Stimulated activated CD4-positive, alpha-beta T cell treated with anti-CD3 and anti-CD28 coated beads, Interleukin-1b, Interleukin-23, amount 100 ng/mL, for 1 hour (primary cell): ENCODE data around the gene SFTPA2.
"Not testable (repeated sequence)": the region's sequence is repeated elsewhere in the genome, so short reads cannot be mapped to it uniquely, and the experiment has no call there.

Experiments
- DNase-seq, 2 donors: peaks; one replicate each; pipeline ENCODE4 v3.0.0-alpha.2; 2020; ENCODE audit warnings: low read depth in 2 of 2

SFTPA2 gene

DNA sequence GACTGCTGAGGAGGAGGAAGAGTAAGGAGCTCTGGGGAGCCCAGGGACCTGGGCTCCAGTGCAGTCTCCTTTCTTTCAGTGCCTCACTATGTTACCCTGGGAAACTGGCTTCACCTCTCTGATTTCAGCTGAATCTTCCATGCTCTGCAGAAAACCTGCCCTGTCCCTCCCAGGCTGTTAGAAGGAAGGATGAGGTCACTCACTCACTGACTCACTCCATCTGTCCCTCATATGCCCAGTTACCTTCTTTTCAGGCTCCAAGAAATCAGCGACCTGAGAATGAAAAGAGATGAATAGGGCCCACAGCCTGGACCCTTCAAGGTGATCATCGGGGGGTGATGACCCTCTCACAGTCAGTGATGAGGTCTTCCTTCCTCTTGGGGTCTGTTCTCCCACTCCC lies 481 bp downstream of the SFTPA2 start:
- no peak for DNase-seq

- DNase-seq = not testable (repeated sequence)
Measured at GRCh38 chr10:79556961-79557360, 3.2 kb downstream of the SFTPA2 start.

GRCh38 chr10:79555354-79556309 lies 4.6 kb downstream of the SFTPA2 start:
- no peak for DNase-seq

- DNase-seq = no peak
Measured at GRCh38 chr10:79552143-79552542, 8.1 kb downstream of the SFTPA2 start.

GRCh38 chr10:79547973-79548372 lies 12.2 kb downstream of the SFTPA2 start:
- no peak for DNase-seq

DNA sequence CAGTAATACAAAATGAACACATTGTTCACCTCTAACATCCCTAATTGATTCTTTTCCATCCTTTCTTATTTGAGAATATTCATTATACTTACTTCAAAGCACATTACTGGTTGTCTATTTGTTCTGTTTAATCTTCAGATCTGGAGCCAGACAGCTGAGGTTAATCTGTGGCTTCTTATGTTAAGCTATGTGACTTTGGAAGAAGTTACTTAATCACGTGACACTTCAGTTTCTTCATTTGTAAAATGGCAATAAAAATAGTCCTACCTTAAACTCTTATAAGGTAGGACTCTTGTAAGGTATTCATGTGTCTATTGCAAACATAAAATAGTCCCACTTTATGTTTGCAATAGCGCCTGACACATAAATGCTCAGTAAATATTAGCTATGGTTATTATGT lies 13.1 kb downstream of the SFTPA2 start:
- not testable (repeated sequence) for DNase-seq

DNA sequence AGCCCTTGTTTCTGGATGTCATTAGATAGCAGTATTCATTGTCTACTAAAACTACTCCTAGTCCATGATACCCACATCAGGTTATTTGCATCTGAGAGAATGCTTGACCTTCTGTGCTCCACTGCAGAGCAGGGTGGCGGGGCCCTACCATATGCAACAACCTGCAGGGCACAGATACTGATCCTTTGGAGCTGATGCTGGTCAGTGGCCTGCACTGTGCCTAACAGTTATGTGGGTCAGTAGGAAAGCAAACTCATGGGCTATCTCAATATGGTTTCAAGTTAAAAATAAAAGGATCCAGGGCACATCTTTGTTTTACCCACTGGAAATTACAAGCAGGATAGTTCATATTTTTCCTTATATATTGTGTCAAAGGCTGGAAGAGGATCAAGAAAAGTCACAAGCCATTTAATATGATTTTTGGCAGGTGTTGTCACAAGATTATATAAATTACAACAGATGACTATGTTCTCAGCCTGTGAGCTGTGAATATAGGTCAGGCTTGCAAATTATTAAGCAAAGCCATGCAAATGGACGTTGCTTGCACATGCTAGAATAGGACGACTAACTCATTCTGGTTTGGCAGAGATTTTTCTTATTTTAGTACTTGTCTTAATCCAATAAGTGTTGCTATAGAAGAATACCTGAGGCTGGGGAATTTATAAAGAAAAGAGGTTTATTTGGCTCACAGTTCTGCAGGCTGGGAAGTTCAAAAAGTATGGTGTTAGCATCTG lies 15.1 kb downstream of the SFTPA2 start:
- not testable (repeated sequence) for DNase-seq

- not testable (repeated sequence) for DNase-seq
Measured at GRCh38 chr10:79544408-79544807, 15.8 kb downstream of the SFTPA2 start.

DNA sequence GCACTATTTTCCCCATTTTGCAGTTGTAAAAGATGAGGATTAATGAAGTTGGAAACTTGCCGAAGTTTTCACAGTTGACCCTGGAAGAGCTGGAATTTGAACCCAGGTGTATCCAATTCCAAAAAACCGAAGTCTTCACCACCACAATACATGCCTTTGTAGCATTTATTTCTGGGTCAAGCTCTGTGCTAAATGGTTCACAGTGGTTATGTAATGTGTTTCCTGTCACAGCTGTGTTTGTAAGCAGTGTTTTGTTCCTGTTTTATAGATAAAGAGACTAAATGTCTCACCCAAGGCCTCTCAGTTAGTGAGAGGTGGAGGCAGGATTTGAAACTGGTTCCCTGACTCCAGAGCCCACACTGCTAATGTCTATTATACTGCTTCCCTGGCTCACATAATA lies 17.6 kb downstream of the SFTPA2 start:
- no peak for DNase-seq

DNA sequence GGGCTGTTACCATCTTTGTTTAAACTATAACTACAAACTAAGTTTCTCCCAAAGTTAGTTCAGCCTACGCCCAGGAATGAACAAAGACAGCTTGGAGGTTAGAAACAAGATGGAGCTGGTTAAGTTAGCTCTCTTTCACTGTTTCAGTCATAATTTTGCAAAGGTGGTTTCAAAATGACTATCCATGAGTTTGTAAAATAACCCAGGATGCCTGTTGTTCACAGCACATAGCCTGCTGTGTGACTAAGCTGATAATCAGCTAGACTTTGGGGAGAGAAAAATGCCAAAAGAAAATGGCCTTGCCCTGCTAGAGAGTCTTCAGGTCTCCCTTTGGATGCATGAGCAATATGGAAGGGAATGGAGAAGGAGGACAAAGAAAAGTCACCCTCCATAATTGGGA lies 19.3 kb downstream of the SFTPA2 start:
- DNase-seq = not testable (repeated sequence)

DNA sequence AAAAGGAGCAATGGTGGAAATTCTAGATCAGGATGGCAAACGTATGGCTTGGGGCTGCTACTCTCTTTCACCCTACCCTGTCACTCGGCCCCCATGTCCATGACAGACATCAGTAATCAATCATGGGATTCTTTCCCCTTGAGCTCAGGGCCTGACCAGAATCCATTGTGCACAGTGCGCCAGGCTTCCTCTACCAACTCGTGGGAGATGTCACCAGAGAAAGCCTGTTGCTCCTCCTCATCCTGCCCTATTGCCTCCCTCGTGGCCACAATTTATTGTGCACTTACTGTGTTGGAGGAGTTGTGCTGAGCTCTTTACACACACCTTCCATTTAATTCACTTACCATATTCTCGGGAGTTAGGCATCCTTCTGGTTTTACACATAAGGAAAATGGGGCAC lies 21.9 kb downstream of the SFTPA2 start:
- DNase-seq = not testable (repeated sequence)

GRCh38 chr10:79533903-79534175 lies 26.4 kb downstream of the SFTPA2 start:
- not testable (repeated sequence) for DNase-seq

GRCh38 chr10:79533142-79533902 lies 26.9 kb downstream of the SFTPA2 start:
- DNase-seq = not testable (repeated sequence)

- DNase-seq = not testable (repeated sequence)
Measured at GRCh38 chr10:79528261-79528660, 31.9 kb downstream of the SFTPA2 start.

- DNase-seq = not testable (repeated sequence)
Measured at GRCh38 chr10:79525049-79525710, 35.0 kb downstream of the SFTPA2 start.

GRCh38 chr10:79523157-79523853 lies 36.9 kb downstream of the SFTPA2 start:
- DNase-seq = not testable (repeated sequence)

DNA sequence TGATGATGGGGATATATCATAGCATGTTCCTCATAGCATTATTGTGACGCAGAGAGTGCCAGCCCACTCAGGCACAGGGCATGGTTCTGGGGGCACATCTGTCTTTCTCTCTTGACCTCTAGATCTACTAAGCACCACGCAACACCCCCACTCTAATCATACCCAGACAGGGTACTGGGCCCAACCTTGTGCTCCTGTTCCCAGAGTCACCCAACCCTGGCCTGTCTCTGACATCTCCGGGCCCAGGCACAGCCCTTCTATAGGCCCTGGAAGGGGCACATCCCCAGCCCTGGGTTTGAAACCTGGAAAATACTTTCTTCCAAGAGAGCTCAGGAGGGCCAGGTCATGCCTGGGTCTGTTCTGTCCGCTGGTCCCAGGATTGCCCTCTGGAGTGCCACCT lies 37.7 kb downstream of the SFTPA2 start:
- not testable (repeated sequence) for DNase-seq

DNA sequence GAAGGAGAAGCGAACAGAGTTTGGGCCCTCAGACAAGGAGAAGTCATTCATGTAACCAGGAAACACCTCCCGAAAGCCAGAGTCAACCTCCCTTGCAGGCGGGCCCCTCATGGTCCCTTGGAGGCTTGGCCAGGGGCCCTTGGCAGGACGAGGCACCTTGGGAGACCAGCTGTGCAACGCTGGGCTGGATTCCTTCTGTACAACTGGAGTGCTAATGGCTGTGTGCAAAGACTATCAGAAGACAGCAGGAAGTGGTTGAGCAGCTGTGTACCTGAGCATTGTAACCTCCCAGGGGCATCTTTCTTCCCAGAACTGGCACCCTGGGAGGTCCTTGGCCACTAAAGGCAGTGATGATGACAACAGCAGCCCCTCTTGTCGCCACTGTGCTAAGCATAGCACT lies 38.5 kb downstream of the SFTPA2 start:
- DNase-seq = not testable (repeated sequence)

DNA sequence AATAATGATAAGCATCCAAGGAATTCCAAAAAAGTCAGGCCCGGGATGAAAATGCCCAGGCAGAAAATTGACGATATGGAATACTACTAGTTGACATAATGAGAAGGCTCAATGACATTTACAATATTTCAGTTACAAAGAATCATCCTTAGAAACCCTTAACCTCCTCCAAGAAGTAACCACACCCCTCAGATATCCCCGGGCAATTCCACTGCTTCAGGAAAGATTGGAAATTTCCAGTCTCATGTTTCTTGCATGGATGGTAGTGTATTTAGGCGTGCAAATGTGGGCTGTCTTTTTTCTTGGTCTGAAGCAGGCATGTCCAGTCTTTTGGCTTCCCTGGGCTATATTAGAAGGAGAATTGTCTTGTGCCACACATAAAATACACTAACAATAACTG lies 42.6 kb downstream of the SFTPA2 start:
- DNase-seq = not testable (repeated sequence)

DNA sequence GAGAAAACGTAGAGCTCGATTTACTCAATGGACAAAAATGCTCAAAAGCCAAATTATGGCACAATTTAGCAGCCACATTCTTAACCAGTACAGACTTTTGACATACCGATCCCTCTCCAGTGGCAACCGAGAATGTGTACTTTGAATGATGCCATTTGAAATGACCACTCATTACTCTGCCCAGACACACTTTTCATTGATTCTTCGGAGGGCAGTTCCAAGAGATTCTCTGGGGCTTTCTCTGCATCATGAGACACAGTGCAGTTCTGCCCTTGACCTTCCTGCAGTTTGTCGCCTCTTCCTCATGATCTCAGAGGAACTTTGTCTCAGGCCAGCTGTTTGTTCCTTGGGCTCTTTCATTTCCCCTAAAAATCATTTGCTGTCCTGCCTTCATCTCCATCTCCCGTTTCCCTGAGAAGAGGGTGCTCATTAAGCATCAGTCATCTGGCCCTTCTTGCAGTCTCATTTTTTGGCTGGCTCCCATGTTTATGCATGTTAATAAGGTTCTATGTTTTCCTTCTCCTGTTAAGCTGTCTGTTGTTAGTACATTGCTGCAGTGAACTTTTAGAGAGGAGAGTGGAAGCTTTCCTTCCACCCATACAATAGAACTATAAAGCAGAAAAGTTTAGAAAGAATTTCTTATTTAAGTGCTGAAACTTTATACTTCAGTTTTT lies 43.5 kb downstream of the SFTPA2 start:
- not testable (repeated sequence) for DNase-seq
